Measurements from ENCODE around the gene TCHP. TPM values are rescaled to one million over a fixed set of nuclear protein-coding genes. Genes with fewer than 3 reads are reported as not detected.

Gene TCHP
- total and polyA plus RNA-seq, 8 donors, result 8.4 to 20.9 (median 10.7) TPM

- FAIRE-seq, result no peak
- H3K4me1 ChIP-seq, result peaks cover 0 to 4% (median 3%) of the 10 kb centered on the region in 3 donors
- intact Hi-C loops (cut with DNase I), result no loop called here
- DNase-seq, result peak in 1 of 6 donors; percentile 50
- peaks cover 0 to 22% (median 19%) of the 10 kb centered on the region in 3 donors for H3K36me3 ChIP-seq
- no peak overlapping the region for H3K27ac ChIP-seq
- H3K27me3 ChIP-seq, result no peaks in the 10 kb centered on the region
- H3K9me3 ChIP-seq, result no peaks in the 10 kb centered on the region
- peak; percentile 79 to 85 (median 80) for ATAC-seq
- TF ChIP-seq CTCF (IDR thresholded peaks at IDR 0.05), result no peak
- WGBS, 2 donors, result 51 to 57% methylated on average over 4 of the region's 4 CpGs
- no peak overlapping the region for H3K4me3 ChIP-seq
These were observed 63.8 kb downstream of the TCHP start for GRCh38 chr12:109963743-109964429.

GRCh38 chr12:109966546-109966945 is 66.5 kb downstream of the TCHP start:
- Histone ChIP-seq H3K4me3 (no peak overlapping the region), H3K9me3 (no peaks in the 10 kb centered on the region), H3K27me3 (no peaks in the 10 kb centered on the region), H3K36me3 (peaks cover 0 to 22% (median 13%) of the 10 kb centered on the region in 3 donors), H3K4me1 (peaks cover 0 to 4% (median 3%) of the 10 kb centered on the region in 3 donors), H3K27ac (no peak overlapping the region)
- WGBS, 2 donors, result 92 to 96% methylated on average over 4 of the region's 4 CpGs
- FAIRE-seq, result no peak
- no peak for DNase-seq
- intact Hi-C loops (cut with DNase I), result no loop called here
- no peak for TF ChIP-seq CTCF (IDR thresholded peaks at IDR 0.05)
- ATAC-seq, result no peak

- Histone ChIP-seq H3K27ac (no peak overlapping the region), H3K36me3 (peaks cover 0 to 22% (median 13%) of the 10 kb centered on the region in 3 donors), H3K9me3 (no peaks in the 10 kb centered on the region), H3K27me3 (no peaks in the 10 kb centered on the region), H3K4me3 (no peak overlapping the region), H3K4me1 (peaks cover 0 to 4% (median 3%) of the 10 kb centered on the region in 3 donors)
- intact Hi-C loops (cut with DNase I), result no loop called here
- TF ChIP-seq CTCF (IDR thresholded peaks at IDR 0.05), result no peak
- DNase-seq, result no peak
- no peak for FAIRE-seq
- no peak for ATAC-seq
- 75 to 82% methylated on average over 8 of the region's 8 CpGs for WGBS, 2 donors
These were observed 67.4 kb downstream of the TCHP start for GRCh38 chr12:109967383-109968031.

Other genes with a start within 250 kb of the TCHP start
- gene FAM222A, start 186.4 kb upstream of the TCHP start, total RNA-seq, result 1 to 10 TPM; 2.1 to 4.3 (median 3.3) TPM
- 10 to 100 TPM in 1 of 2 donors, 1 to 10 TPM in 1; 5.6 to 14.6 TPM for gene FAM222A, start 186.4 kb upstream of the TCHP start, polyA plus RNA-seq
- gene TRPV4, start 66.9 kb upstream of the TCHP start, total RNA-seq, result 1 to 10 TPM; 1.9 to 4.8 (median 3.6) TPM
- 1 to 10 TPM; 3.9 to 4.9 TPM for gene TRPV4, start 66.9 kb upstream of the TCHP start, polyA plus RNA-seq
- gene GLTP, start 19.7 kb upstream of the TCHP start, total RNA-seq, result 10 to 100 TPM; 14.7 to 24.9 (median 19.3) TPM
- gene GLTP, start 19.7 kb upstream of the TCHP start, polyA plus RNA-seq, result 10 to 100 TPM; 16.2 TPM
- 10 to 100 TPM; 24.7 to 38.8 (median 33.6) TPM for gene GIT2, start 96.1 kb downstream of the TCHP start, total RNA-seq
- 10 to 100 TPM; 16.5 to 21.8 TPM for gene GIT2, start 96.1 kb downstream of the TCHP start, polyA plus RNA-seq
- gene ANKRD13A, start 99.2 kb downstream of the TCHP start, total RNA-seq, result 10 to 100 TPM; 14.0 to 29.7 (median 16.7) TPM
- 10 to 100 TPM; 10.7 to 25.7 TPM for gene ANKRD13A, start 99.2 kb downstream of the TCHP start, polyA plus RNA-seq
- gene C12orf76, start 148.2 kb downstream of the TCHP start, total RNA-seq, result 1 to 10 TPM; 4.3 to 9.7 (median 5.8) TPM
- gene C12orf76, start 148.2 kb downstream of the TCHP start, polyA plus RNA-seq, result 10 to 100 TPM in 1 of 2 donors, 1 to 10 TPM in 1; 6.8 to 17.0 TPM
- gene IFT81, start 224.1 kb downstream of the TCHP start, total RNA-seq, result 1 to 10 TPM; 2.1 to 5.9 (median 3.4) TPM
- 1 to 10 TPM; 2.5 to 7.2 TPM for gene IFT81, start 224.1 kb downstream of the TCHP start, polyA plus RNA-seq

Data from pancreas (tissue), 10 donors.